Stimulated activated CD4-positive, alpha-beta T cell treated with anti-CD3 and anti-CD28 coated beads, TNF-alpha, amount 100 ng/mL, for 1 hour (primary cell): Measurements from ENCODE around the gene ANKRD16.

Source experiments
- DNase-seq, 3 donors: peaks; one replicate each; pipeline ENCODE4 v3.0.0-alpha.2; 2020; ENCODE audit warnings: low read depth in 3 of 3, low spot score in 1 of 3

The ANKRD16 gene

DNA sequence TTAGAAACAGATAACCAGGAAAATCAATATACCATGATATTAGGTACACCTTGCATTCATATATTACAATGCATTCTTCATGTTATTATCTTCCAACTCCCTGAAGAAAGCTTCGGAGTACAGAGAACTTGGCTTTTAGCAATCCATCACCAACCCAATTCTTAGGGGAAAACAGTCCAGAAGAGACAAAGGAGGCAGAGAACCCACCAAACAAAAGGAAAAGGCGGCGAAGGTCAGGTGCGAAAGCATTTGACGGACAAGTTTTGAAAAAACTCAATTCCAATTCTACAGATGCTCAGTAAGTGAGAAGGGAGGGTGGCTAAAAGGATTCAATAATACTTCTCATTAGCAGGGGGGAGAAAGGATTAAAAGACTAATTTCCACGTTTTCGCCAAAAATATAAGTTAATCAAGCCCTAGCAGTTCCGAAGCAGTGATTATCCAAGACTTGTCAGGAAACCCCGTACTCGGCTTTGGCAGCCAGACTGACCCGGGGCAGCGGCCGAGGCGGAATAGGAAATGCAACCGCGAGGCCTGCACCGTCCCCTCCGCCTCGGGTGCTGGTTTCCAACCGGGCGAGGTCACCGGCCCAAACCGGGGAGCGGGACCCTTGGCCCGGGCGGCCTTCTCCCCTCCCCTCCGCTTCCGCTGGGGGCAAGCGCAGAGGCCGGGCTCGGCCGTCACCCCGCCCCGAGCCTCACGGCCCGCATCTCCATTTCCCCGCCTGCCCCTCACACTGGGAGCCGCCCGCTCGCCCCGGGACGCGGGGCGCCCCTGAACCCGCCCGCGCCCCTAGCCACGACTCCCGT, 77.2 kb downstream of the ANKRD16 start:
- DNase-seq: peak in 2 of 3 donors; percentile 5 to 20
